Ishikawa (cell line): ENCODE results near the gene SAMD3.

Experiments used
- CEBPB ChIP-seq: IDR thresholded peaks from 2 replicates; pipeline ENCODE4 v1.6.1; 2012
- EGR1 ChIP-seq: IDR thresholded peaks from 2 replicates; pipeline ENCODE4 v1.6.1; 2012
- FOXM1 ChIP-seq: IDR thresholded peaks from 2 replicates; pipeline ENCODE4 v1.6.1; 2012; ENCODE audit warnings: low read depth, borderline replicate concordance
- NFIC ChIP-seq: IDR thresholded peaks from 2 replicates; pipeline ENCODE4 v1.6.1; 2012
- TCF12 ChIP-seq: IDR thresholded peaks from 2 replicates; pipeline ENCODE4 v1.6.1; 2012; ENCODE audit warnings: low read depth
- TEAD4 ChIP-seq: IDR thresholded peaks from 2 replicates; pipeline ENCODE4 v1.6.1; 2012
- YY1 ChIP-seq: IDR thresholded peaks from 2 replicates; pipeline ENCODE4 v1.6.1; 2012; ENCODE audit warnings: low read depth
- TF ChIP-seq, protein P1 (sequence below): IDR thresholded peaks from 2 replicates; pipeline ENCODE4 v1.6.1; 2012; ENCODE audit warnings: low read depth, mild to moderate bottlenecking
- TF ChIP-seq, protein P2 (sequence below): IDR thresholded peaks from 2 replicates; pipeline ENCODE4 v1.6.1; 2012

DNA sequence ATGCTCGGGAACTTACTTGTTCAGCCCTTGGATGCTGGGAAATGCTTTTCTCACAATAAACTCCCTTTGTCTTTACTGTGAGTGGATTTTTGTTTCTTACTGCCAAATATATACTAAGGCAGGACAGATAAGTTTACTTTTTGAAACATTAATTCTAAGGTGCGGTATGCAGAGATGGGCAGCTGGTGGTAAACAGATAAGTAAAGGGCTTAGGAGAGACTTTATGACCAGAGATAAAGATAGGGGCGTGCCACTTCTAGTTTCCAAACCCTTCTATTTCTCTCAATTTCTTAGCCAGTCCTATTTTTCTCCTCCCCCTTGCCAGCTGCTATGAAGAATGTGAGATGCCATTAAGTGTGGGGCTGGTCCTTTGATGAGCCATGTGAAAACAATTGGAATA is 16.3 kb downstream of the SAMD3 start:
- TF ChIP-seq TCF12 (no peak), YY1 (no peak), FOXM1 (no peak), NFIC (no peak), CEBPB (no peak), EGR1 (no peak), TEAD4 (no peak)
- TF ChIP-seq, protein P1, sequence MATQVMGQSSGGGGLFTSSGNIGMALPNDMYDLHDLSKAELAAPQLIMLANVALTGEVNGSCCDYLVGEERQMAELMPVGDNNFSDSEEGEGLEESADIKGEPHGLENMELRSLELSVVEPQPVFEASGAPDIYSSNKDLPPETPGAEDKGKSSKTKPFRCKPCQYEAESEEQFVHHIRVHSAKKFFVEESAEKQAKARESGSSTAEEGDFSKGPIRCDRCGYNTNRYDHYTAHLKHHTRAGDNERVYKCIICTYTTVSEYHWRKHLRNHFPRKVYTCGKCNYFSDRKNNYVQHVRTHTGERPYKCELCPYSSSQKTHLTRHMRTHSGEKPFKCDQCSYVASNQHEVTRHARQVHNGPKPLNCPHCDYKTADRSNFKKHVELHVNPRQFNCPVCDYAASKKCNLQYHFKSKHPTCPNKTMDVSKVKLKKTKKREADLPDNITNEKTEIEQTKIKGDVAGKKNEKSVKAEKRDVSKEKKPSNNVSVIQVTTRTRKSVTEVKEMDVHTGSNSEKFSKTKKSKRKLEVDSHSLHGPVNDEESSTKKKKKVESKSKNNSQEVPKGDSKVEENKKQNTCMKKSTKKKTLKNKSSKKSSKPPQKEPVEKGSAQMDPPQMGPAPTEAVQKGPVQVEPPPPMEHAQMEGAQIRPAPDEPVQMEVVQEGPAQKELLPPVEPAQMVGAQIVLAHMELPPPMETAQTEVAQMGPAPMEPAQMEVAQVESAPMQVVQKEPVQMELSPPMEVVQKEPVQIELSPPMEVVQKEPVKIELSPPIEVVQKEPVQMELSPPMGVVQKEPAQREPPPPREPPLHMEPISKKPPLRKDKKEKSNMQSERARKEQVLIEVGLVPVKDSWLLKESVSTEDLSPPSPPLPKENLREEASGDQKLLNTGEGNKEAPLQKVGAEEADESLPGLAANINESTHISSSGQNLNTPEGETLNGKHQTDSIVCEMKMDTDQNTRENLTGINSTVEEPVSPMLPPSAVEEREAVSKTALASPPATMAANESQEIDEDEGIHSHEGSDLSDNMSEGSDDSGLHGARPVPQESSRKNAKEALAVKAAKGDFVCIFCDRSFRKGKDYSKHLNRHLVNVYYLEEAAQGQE: no peak
- TF ChIP-seq, protein P2, sequence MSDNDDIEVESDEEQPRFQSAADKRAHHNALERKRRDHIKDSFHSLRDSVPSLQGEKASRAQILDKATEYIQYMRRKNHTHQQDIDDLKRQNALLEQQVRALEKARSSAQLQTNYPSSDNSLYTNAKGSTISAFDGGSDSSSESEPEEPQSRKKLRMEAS: no peak
